IMR-90 (cell line): ENCODE data around the gene SLC37A3. TPM values are rescaled to one million over a fixed set of nuclear protein-coding genes. Genes with fewer than 3 reads are reported as not detected.

Experiments
- ATAC-seq: fragments of 200-7000 bp; cut with Tn5 transposase; 2 replicates; pipeline ENCODE4 v1.9.1; 2020; ENCODE audit warnings: low read depth, mild to moderate bottlenecking, moderate library complexity
- BruUV-seq: library from RNA; stranded (reverse); fragments of 400-500 nt; replicated peaks from 2 replicates; lab custom pipeline; 2021; lab: Mats Ljungman, UMichigan
- CTCF ChIA-PET: fragments of 300-600 bp; formaldehyde crosslinking; extraction: SDS; loops from one replicate; lab custom pipeline; 2021; ENCODE audit warnings: antibody characterized with exemption; lab: Yijun Ruan, JAX
- POLR2A ChIA-PET: fragments of 300-600 bp; sonication (Branson Sonifier 250); formaldehyde crosslinking; loops from one replicate; lab custom pipeline; 2022; ENCODE audit warnings: antibody characterized with exemption; ENCODE audit not compliant: unreplicated experiment; lab: Charles Lee
- DNase-seq: peaks from one replicate; pipeline ENCODE4 v3.0.0; 2013
- H2AFZ ChIP-seq: replicated peaks from 2 replicates; pipeline ENCODE3; 2013; ENCODE audit warnings: low read length, mild to moderate bottlenecking; ENCODE audit not compliant: poor library complexity
- H2AK5ac ChIP-seq: 2 replicates; pipeline ENCODE4 v1.6.1; 2013; ENCODE audit warnings: low read depth, low read length, inconsistent platforms
- H2AK9ac ChIP-seq: replicated peaks from 2 replicates; pipeline ENCODE3; 2013; ENCODE audit warnings: mild to moderate bottlenecking, low read depth, low read length, moderate library complexity; ENCODE audit not compliant: poor library complexity
- H2BK120ac ChIP-seq: 2 replicates; pipeline ENCODE4 v1.6.1; 2013; ENCODE audit warnings: low read depth, low read length, inconsistent platforms
- H2BK15ac ChIP-seq: 3 replicates; pipeline ENCODE4 v1.6.1; 2013; ENCODE audit warnings: low read depth, low read length, inconsistent platforms
- H2BK20ac ChIP-seq: 2 replicates; pipeline ENCODE4 v1.6.1; 2013; ENCODE audit warnings: low read depth, mild to moderate bottlenecking, inconsistent platforms, low read length, moderate library complexity
- H2BK5ac ChIP-seq: 2 replicates; pipeline ENCODE4 v1.6.1; 2013; ENCODE audit warnings: mild to moderate bottlenecking, low read depth, low read length, inconsistent platforms; ENCODE audit not compliant: poor library complexity, severe bottlenecking
- H3K14ac ChIP-seq: replicated peaks from 2 replicates; pipeline ENCODE4 v1.6.1; 2013; ENCODE audit warnings: low read depth, low read length, inconsistent platforms
- H3K18ac ChIP-seq: 2 replicates; pipeline ENCODE4 v1.6.1; 2013; ENCODE audit warnings: low read depth, low read length, control low read depth
- H3K23ac ChIP-seq: 2 replicates; pipeline ENCODE4 v1.6.1; 2013; ENCODE audit warnings: low read depth, low read length, inconsistent platforms
- H3K27ac ChIP-seq: 2 replicates; pipeline ENCODE4 v1.5.1; 2013; ENCODE audit warnings: mild to moderate bottlenecking, control low read depth, low read length; ENCODE audit not compliant: insufficient read depth
- H3K27me3 ChIP-seq: 2 replicates; pipeline ENCODE4 v1.6.1; 2013; ENCODE audit warnings: low read length; ENCODE audit not compliant: control insufficient read depth, insufficient read depth
- H3K36me3 ChIP-seq: 2 replicates; pipeline ENCODE4 v1.6.1; 2013; ENCODE audit warnings: low read length, mixed read lengths; ENCODE audit not compliant: control insufficient read depth, insufficient read depth
- H3K4ac ChIP-seq: 2 replicates; pipeline ENCODE4 v1.6.1; 2013; ENCODE audit warnings: low read depth, low read length, inconsistent platforms
- H3K4me1 ChIP-seq: 2 replicates; pipeline ENCODE4 v1.6.1; 2013; ENCODE audit warnings: low read length, mixed read lengths; ENCODE audit not compliant: control insufficient read depth, insufficient read depth
- H3K4me2 ChIP-seq: 2 replicates; pipeline ENCODE4 v1.6.1; 2013; ENCODE audit warnings: low read depth, mild to moderate bottlenecking, control low read depth, low read length, moderate library complexity
- H3K4me3 ChIP-seq: 2 replicates; pipeline ENCODE4 v1.5.1; 2013; ENCODE audit warnings: low read depth, mild to moderate bottlenecking, control low read depth, low read length, moderate library complexity; ENCODE audit not compliant: insufficient read depth
- H3K56ac ChIP-seq: 2 replicates; pipeline ENCODE4 v1.6.1; 2013; ENCODE audit warnings: low read length, inconsistent platforms; ENCODE audit not compliant: insufficient read depth; ENCODE audit errors: extremely low read depth
- H3K79me1 ChIP-seq, 2 experiments: 2 replicates each; pipeline ENCODE4 v1.6.1; 2013; ENCODE audit warnings: low read length in 2 of 2, inconsistent platforms in 1 of 2, low read depth in 1 of 2
- H3K9ac ChIP-seq: 2 replicates; pipeline ENCODE4 v1.6.1; 2013; ENCODE audit warnings: low read depth, low read length, control low read depth
- H3K9me1 ChIP-seq: 2 replicates; pipeline ENCODE4 v1.6.1; 2013; ENCODE audit warnings: low read length, inconsistent platforms; ENCODE audit not compliant: insufficient read depth
- H3K9me3 ChIP-seq: 2 replicates; pipeline ENCODE4 v1.6.1; 2013; ENCODE audit warnings: low read length; ENCODE audit not compliant: control insufficient read depth, insufficient read depth
- H4K20me1 ChIP-seq: 2 replicates; pipeline ENCODE4 v1.6.1; 2013; ENCODE audit warnings: low read length, inconsistent platforms; ENCODE audit not compliant: insufficient read depth
- H4K5ac ChIP-seq: 2 replicates; pipeline ENCODE4 v1.6.1; 2013; ENCODE audit warnings: mild to moderate bottlenecking, low read depth, low read length, control low read depth
- H4K8ac ChIP-seq, 2 experiments: 2 replicates each; pipeline ENCODE4 v1.6.1; 2013; ENCODE audit warnings: low read depth in 2 of 2, low read length in 2 of 2, control low read depth in 1 of 2, inconsistent platforms in 1 of 2
- H4K91ac ChIP-seq: 2 replicates; pipeline ENCODE4 v1.6.1; 2013; ENCODE audit warnings: low read depth, low read length, inconsistent platforms; ENCODE audit not compliant: insufficient read depth
- BHLHE40 ChIP-seq: fragments of 150-350 bp; IDR thresholded peaks from 2 replicates; pipeline ENCODE4 v1.6.1; 2016; ENCODE audit warnings: mild to moderate bottlenecking, low read depth, low read length
- CEBPB ChIP-seq: IDR thresholded peaks from 2 replicates; pipeline ENCODE4 v1.6.1; 2012; ENCODE audit warnings: low read depth, low read length, improper control_type of control experiment
- CHD1 ChIP-seq: IDR thresholded peaks from 2 replicates; pipeline ENCODE4 v1.6.1; 2012; ENCODE audit warnings: low read depth, low read length, improper control_type of control experiment
- FOS ChIP-seq: fragments of 150-350 bp; IDR thresholded peaks from 2 replicates; pipeline ENCODE4 v1.6.1; 2016; ENCODE audit warnings: low read depth, low read length
- MAFK ChIP-seq: IDR thresholded peaks from 2 replicates; pipeline ENCODE4 v1.6.1; 2012; ENCODE audit warnings: low read depth, low read length, improper control_type of control experiment
- MAZ ChIP-seq: IDR thresholded peaks from 2 replicates; pipeline ENCODE4 v1.6.1; 2012; ENCODE audit warnings: low read depth, mild to moderate bottlenecking, low read length, improper control_type of control experiment, moderate library complexity, borderline replicate concordance
- MXI1 ChIP-seq: IDR thresholded peaks from 2 replicates; pipeline ENCODE4 v1.6.1; 2012; ENCODE audit warnings: low read depth, mild to moderate bottlenecking, low read length, moderate library complexity, borderline replicate concordance
- NFE2L2 ChIP-seq: fragments of 150-350 bp; IDR thresholded peaks from 2 replicates; pipeline ENCODE4 v1.6.1; 2016; ENCODE audit warnings: low read depth, mild to moderate bottlenecking, low read length
- POLR2A ChIP-seq: IDR thresholded peaks from 2 replicates; pipeline ENCODE4 v1.6.1; 2012; ENCODE audit warnings: mild to moderate bottlenecking, low read depth, low read length
- RAD21 ChIP-seq: IDR thresholded peaks from 2 replicates; pipeline ENCODE4 v1.6.1; 2012; ENCODE audit warnings: low read length, improper control_type of control experiment
- RCOR1 ChIP-seq: IDR thresholded peaks from 2 replicates; pipeline ENCODE4 v1.6.1; 2012; ENCODE audit warnings: mild to moderate bottlenecking, low read length, improper control_type of control experiment; ENCODE audit not compliant: insufficient replicate concordance
- RFX5 ChIP-seq: IDR thresholded peaks from 2 replicates; pipeline ENCODE4 v1.8.0; 2012; ENCODE audit warnings: low read depth, mild to moderate bottlenecking, low read length, moderate library complexity
- SMC3 ChIP-seq: fragments of 150-350 bp; IDR thresholded peaks from 2 replicates; pipeline ENCODE4 v1.6.1; 2016; ENCODE audit warnings: low read depth, mild to moderate bottlenecking, antibody characterized with exemption, low read length, moderate library complexity
- USF2 ChIP-seq: fragments of 150-350 bp; IDR thresholded peaks from 2 replicates; pipeline ENCODE4 v1.6.1; 2017; ENCODE audit warnings: mild to moderate bottlenecking, antibody characterized with exemption, low read length, low read depth
- WGBS, 2 experiments: methylation state at CpG; one replicate each; pipeline versions ENCODE4 v1.1.5 to v1.1.7; 2013; ENCODE audit warnings: missing lambda C conversion rate in 2 of 2; ENCODE audit not compliant: insufficient read length in 1 of 2; ENCODE audit errors: extremely low coverage in 2 of 2; 5-methylcytosine and 5-hydroxymethylcytosine counted together
- dilution Hi-C: fragments of 300-500 bp; cut with HindIII; formaldehyde crosslinking; loops from one replicate; pipeline ENCODE4 v1.14.3; 2018; ENCODE audit warnings: low sequenced_read_pairs; ENCODE audit not compliant: unreplicated experiment
- in situ Hi-C: fragments of 300-500 bp; cut with MboI; formaldehyde crosslinking; loops from 3 replicates; pipeline ENCODE4 v1.14.3; 2019; ENCODE audit warnings: low sequenced_read_pairs, inconsistent platforms, mixed read lengths
- intact Hi-C: fragments of 100-400 bp; cut with micrococcal nuclease; formaldehyde crosslinking; loops from 2 replicates; pipeline ENCODE4 v1.10.0; 2022
- polyA plus RNA-seq, 3 experiments: library from polyadenylated mRNA; depleted of rRNA; stranded (reverse); fragments of >200 nt; gene quantifications; 2 replicates each; pipeline ENCODE4 v1.2.3, GENCODE V29; 2012; ENCODE audit warnings: low replicate concordance in 1 of 3
- total RNA-seq: library from RNA; depleted of rRNA; stranded (reverse); fragments of >200 nt; gene quantifications from 2 replicates; pipeline ENCODE4 v1.2.3, GENCODE V29; 2012
- TF ChIP-seq, protein P1 (sequence below): conservative IDR thresholded peaks from 2 replicates; pipeline ENCODE4 v1.5.1; 2012; ENCODE audit warnings: mild to moderate bottlenecking, low read depth, low read length, improper control_type of control experiment

The SLC37A3 gene
- total and polyA plus RNA-seq, 2 of the 4 experiments (the other 2 are of a cell fraction): 43.2 to 45.3 TPM

GRCh38 chr7:140300243-140301136 lies 97.8 kb downstream of the SLC37A3 start:
- Histone ChIP-seq H3K27ac (no peak overlapping the region), H3K23ac (no peak overlapping the region), H3K14ac (no peak overlapping the region), H3K56ac (no peak overlapping the region), H3K4me3 (no peak overlapping the region), H3K9me3 (no peaks in the 10 kb centered on the region), H2AK9ac (no peak overlapping the region), H4K20me1 (no peaks in the 10 kb centered on the region; the same call in 1 of the 2 replicates), H4K8ac (no peak overlapping the region), H2BK20ac (no peak overlapping the region), H2AK5ac (no peak overlapping the region), H3K4me1 (no peaks in the 10 kb centered on the region), H2BK15ac (no peak overlapping the region), H3K4ac (no peak overlapping the region), H3K27me3 (peaks cover 7% of the 10 kb centered on the region), H4K5ac (no peak overlapping the region), H4K91ac (no peak overlapping the region), H2BK5ac (no peak overlapping the region), H3K36me3 (no peaks in the 10 kb centered on the region), H3K9me1 (no peaks in the 10 kb centered on the region), H2AFZ (no peak overlapping the region), H3K4me2 (no peak overlapping the region), H3K18ac (no peak overlapping the region), H3K9ac (no peak overlapping the region), H3K79me1 (no peaks in the 10 kb centered on the region), H2BK120ac (no peak overlapping the region)
- ChIA-PET CTCF (no interaction called here), POLR2A (no interaction called here)
- no TSS peak for BruUV-seq
- dilution Hi-C loops (no loop called here), in situ Hi-C loops (loop anchor here (10.0 kb wide), 1 partner anchor 106 kb away; no protein-coding TSS in a partner anchor), intact Hi-C loops (no loop called here)
- ATAC-seq (no peak), DNase-seq (no peak)
- WGBS, 2 experiments: 52% methylated on average over 4 of the region's 13 CpGs; no CpG with 5 or more reads in 1 of the 2 experiments
- no peak for TF ChIP-seq FOS
- TF ChIP-seq, protein P1, sequence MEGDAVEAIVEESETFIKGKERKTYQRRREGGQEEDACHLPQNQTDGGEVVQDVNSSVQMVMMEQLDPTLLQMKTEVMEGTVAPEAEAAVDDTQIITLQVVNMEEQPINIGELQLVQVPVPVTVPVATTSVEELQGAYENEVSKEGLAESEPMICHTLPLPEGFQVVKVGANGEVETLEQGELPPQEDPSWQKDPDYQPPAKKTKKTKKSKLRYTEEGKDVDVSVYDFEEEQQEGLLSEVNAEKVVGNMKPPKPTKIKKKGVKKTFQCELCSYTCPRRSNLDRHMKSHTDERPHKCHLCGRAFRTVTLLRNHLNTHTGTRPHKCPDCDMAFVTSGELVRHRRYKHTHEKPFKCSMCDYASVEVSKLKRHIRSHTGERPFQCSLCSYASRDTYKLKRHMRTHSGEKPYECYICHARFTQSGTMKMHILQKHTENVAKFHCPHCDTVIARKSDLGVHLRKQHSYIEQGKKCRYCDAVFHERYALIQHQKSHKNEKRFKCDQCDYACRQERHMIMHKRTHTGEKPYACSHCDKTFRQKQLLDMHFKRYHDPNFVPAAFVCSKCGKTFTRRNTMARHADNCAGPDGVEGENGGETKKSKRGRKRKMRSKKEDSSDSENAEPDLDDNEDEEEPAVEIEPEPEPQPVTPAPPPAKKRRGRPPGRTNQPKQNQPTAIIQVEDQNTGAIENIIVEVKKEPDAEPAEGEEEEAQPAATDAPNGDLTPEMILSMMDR: no peak
- TF ChIP-seq MAZ: no peak
- no peak for TF ChIP-seq RAD21
- no peak for TF ChIP-seq MAFK
- TF ChIP-seq BHLHE40: no peak
- TF ChIP-seq MXI1: no peak
- no peak for TF ChIP-seq RFX5
- no peak for TF ChIP-seq POLR2A
- no peak for TF ChIP-seq SMC3
- no peak for TF ChIP-seq USF2
- TF ChIP-seq CHD1: no peak
- no peak for TF ChIP-seq RCOR1
- TF ChIP-seq CEBPB: no peak
- no peak for TF ChIP-seq NFE2L2
